GM13976 (cell line): ENCODE data around the gene PRAMEF20.
"Not testable (repeated sequence)": the region's sequence is repeated elsewhere in the genome, so short reads cannot be mapped to it uniquely, and the experiment has no call there.

ENCODE experiments used
- DNase-seq: peaks from one replicate; pipeline ENCODE4 v3.0.0; 2012; ENCODE audit warnings: low spot score
- CTCF ChIP-seq: IDR thresholded peaks from 2 replicates; pipeline ENCODE4 v1.5.1; 2012; ENCODE audit warnings: borderline replicate concordance, mild to moderate bottlenecking; ENCODE audit not compliant: insufficient read depth; ENCODE audit errors: extremely low read depth, missing control alignments, control extremely low read depth
- in situ Hi-C: fragments of 300-500 bp; cut with MboI; formaldehyde crosslinking; loops from one replicate; pipeline ENCODE4 v1.12.0; 2022; ENCODE audit warnings: low sequenced_read_pairs, mixed read lengths, inconsistent platforms; ENCODE audit not compliant: unreplicated experiment

The PRAMEF20 gene

GRCh38 chr1:13410150-13410549 lies at the start of gene PRAMEF20:
Gene PRAMEF20 (plus strand): TSS chr1:13410450. CDS start chr1:13416355, 5,905 bp downstream.
- DNase-seq, in situ Hi-C loops: not testable (repeated sequence)

- in situ Hi-C loops, DNase-seq: not testable (repeated sequence)
Measured at GRCh38 chr1:13362364-13362763, 47.9 kb upstream of the PRAMEF20 start.

- in situ Hi-C loops, result not testable (repeated sequence)
Measured at GRCh38 chr1:13364928-13365327, 45.3 kb upstream of the PRAMEF20 start.

GRCh38 chr1:13366536-13366935 lies 43.7 kb upstream of the PRAMEF20 start:
- DNase-seq, in situ Hi-C loops: not testable (repeated sequence)

More at GRCh38 chr1:13364928-13365327, 45.3 kb upstream of the PRAMEF20 start:
- DNase-seq, result not testable (repeated sequence)

- DNase-seq, in situ Hi-C loops: not testable (repeated sequence)
Measured at GRCh38 chr1:13368544-13368943, 41.7 kb upstream of the PRAMEF20 start.

GRCh38 chr1:13378983-13379382 lies 31.3 kb upstream of the PRAMEF20 start:
- in situ Hi-C loops, DNase-seq: not testable (repeated sequence)

GRCh38 chr1:13380380-13380779 lies 29.9 kb upstream of the PRAMEF20 start:
- DNase-seq, in situ Hi-C loops: not testable (repeated sequence)

GRCh38 chr1:13389332-13389731 lies 20.9 kb upstream of the PRAMEF20 start, which contains the start of gene PRAMEF17:
Gene PRAMEF17 (plus strand): TSS chr1:13389632. CDS start chr1:13389658, 26 bp downstream.
- DNase-seq, in situ Hi-C loops: not testable (repeated sequence)

GRCh38 chr1:13393004-13393403 lies 17.2 kb upstream of the PRAMEF20 start:
- in situ Hi-C loops, DNase-seq: not testable (repeated sequence)

GRCh38 chr1:13394761-13395160 lies 15.5 kb upstream of the PRAMEF20 start:
- DNase-seq, in situ Hi-C loops: not testable (repeated sequence)

GRCh38 chr1:13395311-13395710 lies 14.9 kb upstream of the PRAMEF20 start:
- DNase-seq, in situ Hi-C loops: not testable (repeated sequence)

- no peak for DNase-seq
- no peak for TF ChIP-seq CTCF
- in situ Hi-C loops, result no loop called here
Measured at GRCh38 chr1:13407811-13408210, 2.4 kb upstream of the PRAMEF20 start.

- in situ Hi-C loops, result no loop called here
- TF ChIP-seq CTCF, result no peak
- DNase-seq, result no peak
Measured at GRCh38 chr1:13430495-13430894, 20.2 kb downstream of the PRAMEF20 start.
